ENCODE results near the gene ANXA2.
"Not testable (repeated sequence)": the region's sequence is repeated elsewhere in the genome, so short reads cannot be mapped to it uniquely, and the experiment has no call there.

The ANXA2 gene

DNA sequence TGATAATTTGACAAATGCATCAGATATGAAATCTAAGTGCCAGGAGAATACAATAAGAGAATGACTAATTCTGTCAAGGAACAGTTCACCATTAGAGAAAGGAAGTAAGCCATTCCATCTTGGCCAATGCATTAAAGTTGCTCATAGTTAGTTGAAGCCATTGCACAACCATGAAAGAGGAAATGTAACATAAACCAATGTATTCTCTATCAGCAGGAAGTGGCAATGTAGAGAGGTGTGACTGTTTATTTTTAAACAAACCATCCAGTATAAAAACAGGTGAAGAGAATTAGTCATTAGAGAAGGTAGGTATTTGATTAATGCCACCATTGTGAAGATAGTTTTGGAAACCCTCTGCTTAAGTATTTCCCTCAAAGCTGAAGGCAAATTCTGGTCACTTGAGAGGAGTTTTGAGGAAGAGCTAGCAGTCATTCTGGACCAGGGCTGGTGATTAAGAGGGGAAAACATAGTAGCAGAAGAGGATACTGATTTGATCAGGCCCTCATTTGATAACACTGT is 10.7 kb upstream of the ANXA2 start:
- DNase-seq = no peak

- DNase-seq = no peak
These were observed 9.6 kb upstream of the ANXA2 start for GRCh38 chr15:60407415-60407805.

DNA sequence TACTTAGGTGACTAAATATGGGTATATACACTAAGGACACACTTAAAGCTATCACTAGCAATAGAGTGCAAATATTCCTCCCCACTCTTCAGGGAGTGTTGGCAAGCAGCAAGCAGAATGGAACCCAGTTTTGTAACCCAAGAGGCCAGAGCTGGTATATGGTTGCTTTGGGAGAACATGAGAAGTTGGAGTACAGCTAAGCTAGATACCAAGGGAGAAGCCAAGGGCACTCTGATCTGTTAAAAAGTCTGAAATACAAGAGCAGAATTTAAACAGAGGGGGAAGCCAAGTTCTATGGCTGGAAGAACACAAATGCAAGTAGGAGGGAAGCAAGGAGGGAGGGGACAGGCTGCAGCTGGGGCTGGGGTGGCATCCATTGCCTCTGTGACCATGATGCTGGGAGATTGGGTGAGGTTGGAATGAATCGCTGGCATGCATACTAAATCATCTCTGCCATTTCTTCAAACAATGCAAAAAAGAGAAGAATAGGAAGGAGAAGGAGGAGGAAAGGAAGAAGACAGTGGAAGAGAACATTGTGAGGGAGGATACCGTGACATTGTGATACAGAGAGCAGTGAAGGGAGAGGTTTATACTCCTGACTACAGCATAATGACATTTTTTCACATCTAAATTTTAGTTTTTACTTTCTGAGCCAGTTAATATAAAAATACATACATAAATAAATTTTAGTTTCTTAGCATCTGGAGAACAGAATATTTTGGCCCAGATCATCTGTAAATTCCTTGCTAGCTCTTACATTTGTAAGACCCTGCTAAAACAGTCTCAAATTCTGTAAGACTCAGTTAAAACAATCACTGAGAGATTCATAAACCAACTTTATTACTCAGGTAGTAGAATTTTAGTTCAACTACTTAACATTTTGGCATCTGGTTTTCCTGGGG is 9.0 kb upstream of the ANXA2 start:
- no peak for DNase-seq

DNA sequence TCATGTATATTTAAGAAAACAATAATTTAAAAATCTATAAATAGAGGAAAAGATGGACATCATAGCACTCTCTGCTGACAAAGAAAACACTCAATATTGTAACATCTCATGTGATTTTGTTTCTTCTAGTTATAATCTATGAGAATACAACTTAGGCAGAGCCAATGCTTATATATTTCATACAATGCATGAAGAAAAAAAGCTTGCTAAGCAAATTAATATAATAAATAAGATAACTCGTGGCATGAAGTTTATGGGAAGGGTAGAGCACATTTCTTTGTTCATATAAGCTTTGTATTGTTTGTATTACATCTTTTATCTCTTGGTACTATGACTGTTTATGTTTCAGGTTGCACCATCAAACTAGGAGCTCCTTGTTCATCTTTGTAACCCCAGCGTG is 7.6 kb upstream of the ANXA2 start:
- DNase-seq = no peak

DNA sequence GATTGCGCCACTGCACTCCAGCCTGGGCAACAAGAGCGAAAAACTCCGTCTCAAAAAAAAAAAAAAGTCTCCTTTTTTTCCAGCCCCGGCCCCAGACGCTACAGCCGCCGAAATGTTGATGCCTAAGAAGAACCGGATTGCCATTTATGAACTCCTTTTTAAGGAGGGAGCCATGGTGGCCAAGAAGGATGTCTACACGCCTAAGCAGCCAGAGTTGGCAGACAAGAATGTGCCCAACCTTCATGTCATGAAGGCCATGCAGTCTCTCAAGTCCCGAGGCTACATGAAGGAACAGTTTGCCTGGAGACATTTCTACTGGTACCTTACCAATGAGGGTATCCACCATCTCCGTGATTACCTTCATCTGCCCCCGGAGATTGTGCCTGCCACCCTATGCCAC is 6.6 kb upstream of the ANXA2 start:
- not testable (repeated sequence) for DNase-seq

DNA sequence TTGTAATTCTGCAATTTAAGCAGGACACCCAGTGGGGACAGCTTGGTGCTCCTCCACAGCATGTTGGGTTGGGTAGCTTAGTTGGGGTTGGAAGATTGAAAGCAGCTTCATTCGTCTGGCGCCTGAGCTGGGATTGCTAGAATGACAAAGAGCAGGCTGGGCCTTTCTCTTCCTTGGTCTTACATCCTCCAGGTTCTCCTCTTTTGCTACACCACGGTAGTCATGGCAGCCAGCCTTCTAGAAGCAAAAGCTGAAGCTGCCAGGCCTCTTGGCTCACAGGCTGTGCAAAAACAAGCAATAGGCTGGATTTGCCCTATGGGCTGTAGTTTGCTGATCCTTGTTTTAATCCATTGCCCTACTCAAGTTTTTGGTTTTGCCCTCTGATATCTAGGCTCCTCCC is 3.2 kb upstream of the ANXA2 start:
- no peak for DNase-seq

- DNase-seq = no peak
These were observed 2.1 kb upstream of the ANXA2 start for GRCh38 chr15:60399931-60400330.

- no peak for DNase-seq
These were observed 1.6 kb upstream of the ANXA2 start for GRCh38 chr15:60399246-60399915.

GRCh38 chr15:60396958-60397771 is 621 bp downstream of the ANXA2 start:
- peak; percentile 22 for DNase-seq

GRCh38 chr15:60396560-60396957 is 1.2 kb downstream of the ANXA2 start:
- no peak for DNase-seq

DNA sequence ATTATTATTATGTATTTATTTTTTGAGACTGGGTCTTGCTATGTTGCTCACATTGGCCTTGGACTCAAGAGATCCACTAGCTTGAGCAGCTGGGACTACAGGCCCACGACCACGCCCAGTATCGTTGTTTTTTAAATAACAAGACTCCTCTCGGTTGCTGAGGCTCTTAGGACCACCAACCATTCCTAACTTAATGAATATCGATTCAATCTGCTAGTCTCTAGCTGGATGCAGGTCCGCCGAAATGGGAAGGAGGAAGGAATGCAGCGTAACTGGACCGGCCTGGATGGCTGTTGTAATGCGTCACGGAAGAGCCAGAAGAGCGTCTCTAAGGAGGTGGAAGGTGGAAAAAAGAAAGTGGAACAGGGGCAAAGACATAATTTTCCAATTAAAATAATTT is 1.7 kb downstream of the ANXA2 start:
- no peak for DNase-seq

GRCh38 chr15:60395276-60396011 is 2.3 kb downstream of the ANXA2 start:
- no peak for DNase-seq

- DNase-seq = no peak
These were observed 3.1 kb downstream of the ANXA2 start for GRCh38 chr15:60394689-60395097.

DNA sequence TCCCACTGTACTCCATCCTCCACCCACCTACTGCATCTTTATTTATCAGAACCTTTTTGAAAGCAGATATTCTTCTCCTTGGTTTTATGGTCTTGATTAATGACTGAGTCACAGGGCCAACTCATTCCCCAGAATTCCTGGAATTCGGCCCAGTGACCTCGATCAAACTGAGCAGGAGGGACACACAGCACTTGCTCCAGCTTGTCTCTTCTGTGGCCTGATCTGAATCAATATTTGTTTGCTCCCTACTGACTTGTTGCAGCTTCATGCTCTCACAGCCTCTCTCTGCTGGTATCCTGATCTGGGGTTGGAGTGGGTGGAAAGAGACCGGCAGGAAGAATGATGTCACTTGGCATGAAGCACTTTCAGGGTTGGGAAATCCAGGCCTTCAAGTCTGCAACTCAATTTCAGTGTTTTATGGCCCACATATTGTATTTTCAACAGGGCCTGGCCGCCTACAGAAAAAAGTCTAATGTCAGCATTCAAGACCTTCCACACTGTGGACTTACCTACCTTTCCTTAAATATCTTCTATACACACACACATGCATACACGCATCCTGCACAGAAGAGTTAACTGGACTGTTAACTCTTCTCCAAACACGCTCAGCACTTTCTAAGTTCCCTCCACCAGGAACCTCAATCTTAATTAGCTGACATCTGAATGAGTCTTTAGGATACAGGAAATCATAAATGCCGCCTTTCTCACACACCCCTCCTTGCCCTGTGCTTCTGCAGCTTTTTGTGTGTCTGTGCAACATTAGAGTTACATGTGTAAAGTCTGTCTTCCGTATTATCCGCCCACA is 4.6 kb downstream of the ANXA2 start:
- DNase-seq = peak; percentile 8

DNA sequence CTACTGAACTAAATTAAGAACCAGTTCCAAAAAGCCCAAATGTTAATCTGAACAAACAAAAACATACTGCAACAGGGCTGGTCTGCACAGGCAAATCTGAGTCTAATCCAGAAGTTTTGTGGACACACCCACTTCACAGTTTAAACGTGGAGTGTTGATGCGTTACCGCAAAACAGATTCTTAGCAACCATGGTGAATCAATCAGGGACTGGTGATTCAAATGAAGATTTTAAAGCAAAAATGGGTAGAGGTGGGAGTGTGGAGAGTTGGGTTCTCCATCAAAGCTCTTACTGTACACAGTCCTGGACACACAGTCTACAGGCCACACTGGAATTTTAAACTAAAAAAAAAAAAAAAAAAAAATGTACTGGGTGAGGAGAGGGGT is 5.2 kb downstream of the ANXA2 start:
- DNase-seq = no peak

DNA sequence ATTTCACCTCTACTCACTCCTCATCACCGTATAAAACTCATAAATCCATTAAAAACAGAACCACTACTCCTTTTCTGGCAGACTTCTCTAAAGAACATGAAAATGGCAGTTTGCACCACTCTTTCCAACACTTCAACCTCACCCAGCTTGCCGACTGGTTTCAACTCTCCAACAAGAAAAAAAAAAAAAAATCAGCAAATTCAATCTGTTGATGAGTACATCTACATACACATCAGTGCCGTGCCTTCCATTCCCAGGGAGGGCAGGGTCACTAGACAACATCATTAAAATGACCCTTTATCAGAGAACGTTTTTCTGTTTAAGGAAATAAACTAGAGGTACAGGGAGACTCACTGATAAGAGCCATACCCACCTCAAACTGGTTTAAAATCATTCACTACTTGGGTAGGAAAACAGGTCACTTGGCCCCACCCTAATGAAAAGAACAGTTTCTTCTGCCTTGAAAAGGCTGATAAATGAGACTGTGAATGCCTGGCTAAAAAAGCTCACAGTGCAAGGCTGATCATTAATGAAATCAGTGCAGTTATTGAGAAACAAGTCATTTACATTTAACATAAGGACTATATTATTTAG is 6.0 kb downstream of the ANXA2 start:
- no peak for DNase-seq

- DNase-seq = no peak
These were observed 6.8 kb downstream of the ANXA2 start for GRCh38 chr15:60390871-60391501.

DNA sequence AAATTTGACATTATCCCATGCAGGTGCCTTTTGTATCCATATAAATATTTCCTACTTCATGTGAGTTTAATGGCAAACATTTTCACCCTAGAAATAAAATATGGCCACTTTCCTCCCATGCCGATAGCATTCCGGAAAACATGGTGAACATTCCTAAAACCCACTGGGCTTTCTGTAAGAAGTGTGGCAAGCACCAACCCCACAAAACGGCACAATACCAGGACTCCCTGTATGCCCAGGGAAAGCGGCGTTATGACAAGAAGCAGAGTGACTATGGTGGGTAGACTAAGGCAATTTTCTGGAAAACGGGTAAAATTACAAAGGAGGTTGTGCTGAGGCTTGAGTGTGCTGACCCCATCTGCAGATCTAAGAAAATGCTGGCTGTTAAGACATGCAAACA is 7.6 kb downstream of the ANXA2 start:
- no peak for DNase-seq

GRCh38 chr15:60389261-60390077 is 8.3 kb downstream of the ANXA2 start:
- no peak for DNase-seq

DNA sequence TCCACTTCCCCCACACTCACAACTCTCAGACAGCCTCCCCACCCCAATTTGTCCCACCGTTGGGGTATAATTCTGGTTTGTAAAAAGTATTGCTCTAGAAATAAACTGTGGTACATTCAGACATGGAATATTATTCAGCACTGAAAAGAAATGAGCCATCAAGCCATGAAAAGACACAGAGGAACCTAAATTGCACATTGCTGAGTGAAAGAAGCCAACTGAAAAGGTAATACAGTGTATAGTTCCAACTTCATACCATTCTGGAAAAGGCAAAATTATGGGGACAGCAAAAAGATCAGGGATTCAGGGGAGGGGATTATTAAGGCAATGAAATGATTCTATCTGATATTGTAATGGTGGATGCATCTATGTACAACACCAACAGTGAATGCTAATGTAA is 10.5 kb downstream of the ANXA2 start:
- no peak for DNase-seq

Data from NCI-H1694 treated with DMSO at 0.1 percent for 48 hours (cell line).